Esophagus muscularis mucosa (tissue), 4 donors: ENCODE measurements around the gene PTPN1.

ENCODE experiments used
- EP300 ChIP-seq: sonication (generic); formaldehyde crosslinking; IDR thresholded peaks from one replicate; pipeline ENCODE4 v1.6.1; 2017; ENCODE audit warnings: antibody characterized with exemption
- POLR2A ChIP-seq: fragments of 450-650 bp; IDR thresholded peaks from one replicate; pipeline ENCODE4 v1.6.1; 2017; ENCODE audit warnings: antibody characterized with exemption, moderate library complexity, mild to moderate bottlenecking, low read depth
- POLR2AphosphoS5 ChIP-seq, 2 donors: sonication (generic); formaldehyde crosslinking; IDR thresholded peaks; one replicate each; pipeline ENCODE4 v1.6.1; 2017; ENCODE audit warnings: antibody characterized with exemption in 2 of 2
- TF ChIP-seq, protein P1 (sequence below), 3 experiments: fragments of 200-600 bp in 2 of 3; fragments of 450-650 bp in 1 of 3; sonication (generic) in 2 of 3; IDR thresholded peaks; one replicate each; pipeline ENCODE4 v1.5.1; 2017 to 2019; ENCODE audit warnings: antibody characterized with exemption in 3 of 3, mild to moderate bottlenecking in 2 of 3, moderate library complexity in 1 of 3

DNA sequence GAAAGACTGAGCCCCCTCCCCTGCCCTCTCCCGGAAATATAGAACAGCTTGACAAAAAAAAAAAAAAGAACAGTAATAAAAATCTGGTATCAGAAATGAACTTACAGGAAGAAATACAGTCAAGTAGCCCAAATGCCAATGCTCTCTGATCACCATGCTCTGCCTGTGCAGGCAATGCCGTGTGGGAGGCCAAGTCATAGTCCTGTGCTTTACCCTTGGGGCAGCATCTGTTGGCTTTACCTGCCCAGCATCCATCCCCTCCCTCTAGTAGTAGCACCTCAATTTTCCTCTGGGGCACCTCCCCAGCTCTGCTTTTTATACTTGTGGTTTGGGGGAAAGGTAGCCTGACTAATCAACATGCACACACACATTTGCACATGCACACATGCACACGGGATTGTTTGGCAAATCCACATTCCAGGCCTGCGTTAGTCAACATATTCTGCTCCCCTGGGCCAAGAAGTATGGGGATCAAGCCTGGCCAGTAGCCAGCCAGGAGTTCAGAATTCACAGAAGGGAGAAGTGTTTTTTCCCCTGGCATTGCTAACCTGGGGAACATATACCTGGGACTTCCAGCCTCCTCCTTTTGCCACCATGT lies 111.0 kb downstream of the PTPN1 start:
- TF ChIP-seq, protein P1, sequence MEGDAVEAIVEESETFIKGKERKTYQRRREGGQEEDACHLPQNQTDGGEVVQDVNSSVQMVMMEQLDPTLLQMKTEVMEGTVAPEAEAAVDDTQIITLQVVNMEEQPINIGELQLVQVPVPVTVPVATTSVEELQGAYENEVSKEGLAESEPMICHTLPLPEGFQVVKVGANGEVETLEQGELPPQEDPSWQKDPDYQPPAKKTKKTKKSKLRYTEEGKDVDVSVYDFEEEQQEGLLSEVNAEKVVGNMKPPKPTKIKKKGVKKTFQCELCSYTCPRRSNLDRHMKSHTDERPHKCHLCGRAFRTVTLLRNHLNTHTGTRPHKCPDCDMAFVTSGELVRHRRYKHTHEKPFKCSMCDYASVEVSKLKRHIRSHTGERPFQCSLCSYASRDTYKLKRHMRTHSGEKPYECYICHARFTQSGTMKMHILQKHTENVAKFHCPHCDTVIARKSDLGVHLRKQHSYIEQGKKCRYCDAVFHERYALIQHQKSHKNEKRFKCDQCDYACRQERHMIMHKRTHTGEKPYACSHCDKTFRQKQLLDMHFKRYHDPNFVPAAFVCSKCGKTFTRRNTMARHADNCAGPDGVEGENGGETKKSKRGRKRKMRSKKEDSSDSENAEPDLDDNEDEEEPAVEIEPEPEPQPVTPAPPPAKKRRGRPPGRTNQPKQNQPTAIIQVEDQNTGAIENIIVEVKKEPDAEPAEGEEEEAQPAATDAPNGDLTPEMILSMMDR (IDR thresholded peaks at IDR 0.05): no peak
- no peak for TF ChIP-seq POLR2AphosphoS5 (IDR thresholded peaks at IDR 0.05)
- TF ChIP-seq POLR2A: no peak
- TF ChIP-seq EP300: no peak
